Measurements from ENCODE around the gene ZFHX3. TPM values are rescaled to one million over a fixed set of nuclear protein-coding genes. Genes with fewer than 3 reads are reported as not detected.

The ZFHX3 gene
- total RNA-seq, 1 donor from 2014 or later, result 40.1 TPM

GRCh38 chr16:72977127-72977526, 70.8 kb downstream of the ZFHX3 start:
- TF ChIP-seq, protein P1, sequence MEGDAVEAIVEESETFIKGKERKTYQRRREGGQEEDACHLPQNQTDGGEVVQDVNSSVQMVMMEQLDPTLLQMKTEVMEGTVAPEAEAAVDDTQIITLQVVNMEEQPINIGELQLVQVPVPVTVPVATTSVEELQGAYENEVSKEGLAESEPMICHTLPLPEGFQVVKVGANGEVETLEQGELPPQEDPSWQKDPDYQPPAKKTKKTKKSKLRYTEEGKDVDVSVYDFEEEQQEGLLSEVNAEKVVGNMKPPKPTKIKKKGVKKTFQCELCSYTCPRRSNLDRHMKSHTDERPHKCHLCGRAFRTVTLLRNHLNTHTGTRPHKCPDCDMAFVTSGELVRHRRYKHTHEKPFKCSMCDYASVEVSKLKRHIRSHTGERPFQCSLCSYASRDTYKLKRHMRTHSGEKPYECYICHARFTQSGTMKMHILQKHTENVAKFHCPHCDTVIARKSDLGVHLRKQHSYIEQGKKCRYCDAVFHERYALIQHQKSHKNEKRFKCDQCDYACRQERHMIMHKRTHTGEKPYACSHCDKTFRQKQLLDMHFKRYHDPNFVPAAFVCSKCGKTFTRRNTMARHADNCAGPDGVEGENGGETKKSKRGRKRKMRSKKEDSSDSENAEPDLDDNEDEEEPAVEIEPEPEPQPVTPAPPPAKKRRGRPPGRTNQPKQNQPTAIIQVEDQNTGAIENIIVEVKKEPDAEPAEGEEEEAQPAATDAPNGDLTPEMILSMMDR (conservative IDR thresholded peaks at IDR 0.05), result no peak
- peaks cover 15% of the 10 kb centered on the region for H3K4me1 Mint-ChIP-seq
- no peak for DNase-seq (ENCODE audit: low read depth, low spot score)
- no peak overlapping the region for H3K4me3 Mint-ChIP-seq
- H3K9me3 Mint-ChIP-seq, result no peaks in the 10 kb centered on the region
- H3K27me3 Mint-ChIP-seq (ENCODE audit: low read depth), result no peaks in the 10 kb centered on the region
- peaks cover 4% of the 10 kb centered on the region for H3K36me3 Mint-ChIP-seq (ENCODE audit: low read depth)
- H3K27ac Mint-ChIP-seq (ENCODE audit: unreplicated experiment), result no peak overlapping the region

DNA sequence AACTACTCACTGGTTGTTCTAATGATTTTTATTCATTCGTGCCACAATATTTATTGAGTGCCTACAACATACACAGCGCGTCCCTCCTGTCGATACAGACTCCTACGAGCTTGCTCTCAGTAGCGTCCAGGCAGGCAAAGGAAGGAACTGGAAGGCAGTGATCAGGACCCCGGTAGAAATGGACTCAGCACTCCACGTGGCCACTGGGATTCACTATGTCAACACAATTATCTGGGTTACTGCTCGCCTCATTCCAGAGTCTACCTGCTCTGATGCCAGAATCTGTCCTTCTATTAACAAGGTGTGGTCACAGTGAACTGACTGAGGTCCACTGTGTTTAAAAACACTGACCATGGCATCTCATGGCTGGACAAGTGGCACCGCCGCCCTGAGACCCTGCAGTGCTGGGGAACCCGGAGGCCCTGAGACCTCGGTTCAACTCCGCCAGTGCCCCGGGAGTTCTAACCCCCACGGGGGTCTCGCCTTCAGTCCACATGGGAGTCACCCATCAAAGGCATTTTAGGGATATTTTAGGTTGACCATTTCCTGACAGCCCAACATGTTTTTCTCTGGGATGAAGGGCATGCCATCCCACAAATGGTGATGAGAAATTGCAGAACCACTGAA, 71.4 kb downstream of the ZFHX3 start:
- H3K36me3 Mint-ChIP-seq (ENCODE audit: low read depth), result peaks cover 4% of the 10 kb centered on the region
- no peaks in the 10 kb centered on the region for H3K9me3 Mint-ChIP-seq
- TF ChIP-seq, protein P1 (conservative IDR thresholded peaks at IDR 0.05), result no peak
- no peak overlapping the region for H3K4me3 Mint-ChIP-seq
- H3K4me1 Mint-ChIP-seq, result peaks cover 13% of the 10 kb centered on the region
- DNase-seq (ENCODE audit: low read depth, low spot score), result no peak
- H3K27me3 Mint-ChIP-seq (ENCODE audit: low read depth), result no peaks in the 10 kb centered on the region
- H3K27ac Mint-ChIP-seq (ENCODE audit: unreplicated experiment), result peak overlapping the region; percentile 45

DNA sequence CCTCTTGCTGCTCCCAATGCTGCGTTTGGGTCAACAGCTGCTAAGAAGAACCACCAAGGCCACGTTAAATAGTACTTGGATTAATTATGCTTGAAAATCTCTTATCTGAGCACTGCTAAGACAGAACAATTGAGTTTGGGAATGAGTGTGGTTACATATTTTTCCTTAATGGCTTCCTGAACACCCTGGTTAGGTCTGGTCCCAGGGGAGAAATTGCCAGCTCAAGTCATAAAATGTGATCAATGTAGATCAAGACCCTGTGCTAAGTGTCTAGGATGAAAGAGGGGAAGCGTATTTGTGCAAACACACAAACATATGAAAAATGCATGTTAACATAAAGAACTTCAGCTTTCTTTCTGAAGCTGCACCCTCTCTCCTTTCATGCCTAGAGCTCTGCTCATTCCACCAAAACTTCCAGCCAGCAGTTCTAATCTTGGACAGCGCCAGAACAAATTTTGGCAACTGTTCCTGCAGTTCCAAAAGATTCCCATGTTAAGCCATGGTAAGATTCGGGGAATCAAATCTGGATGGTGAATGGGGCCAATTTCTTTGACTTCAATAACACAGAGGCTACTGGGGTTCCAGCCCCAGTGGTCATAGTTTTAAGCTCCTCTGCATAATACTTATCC, 72.0 kb downstream of the ZFHX3 start:
- no peaks in the 10 kb centered on the region for H3K27me3 Mint-ChIP-seq (ENCODE audit: low read depth)
- TF ChIP-seq, protein P1 (conservative IDR thresholded peaks at IDR 0.05), result no peak
- no peaks in the 10 kb centered on the region for H3K9me3 Mint-ChIP-seq
- H3K27ac Mint-ChIP-seq (ENCODE audit: unreplicated experiment), result peak overlapping the region; percentile 45
- peaks cover 4% of the 10 kb centered on the region for H3K36me3 Mint-ChIP-seq (ENCODE audit: low read depth)
- H3K4me1 Mint-ChIP-seq, result peaks cover 13% of the 10 kb centered on the region
- H3K4me3 Mint-ChIP-seq, result no peak overlapping the region
- DNase-seq (ENCODE audit: low read depth, low spot score), result no peak

GRCh38 chr16:72974142-72974769, 73.7 kb downstream of the ZFHX3 start:
- H3K4me1 Mint-ChIP-seq, result peaks cover 26% of the 10 kb centered on the region
- peaks cover 4% of the 10 kb centered on the region for H3K36me3 Mint-ChIP-seq (ENCODE audit: low read depth)

GRCh38 chr16:72972878-72973571, 74.9 kb downstream of the ZFHX3 start:
- no peak for DNase-seq (ENCODE audit: low read depth, low spot score)
- TF ChIP-seq, protein P1 (conservative IDR thresholded peaks at IDR 0.05), result no peak
- H3K27ac Mint-ChIP-seq (ENCODE audit: unreplicated experiment), result no peak overlapping the region
- H3K4me1 Mint-ChIP-seq, result peaks cover 32% of the 10 kb centered on the region
- no peak overlapping the region for H3K4me3 Mint-ChIP-seq
- H3K36me3 Mint-ChIP-seq (ENCODE audit: low read depth), result peaks cover 4% of the 10 kb centered on the region
- no peaks in the 10 kb centered on the region for H3K27me3 Mint-ChIP-seq (ENCODE audit: low read depth)
- H3K9me3 Mint-ChIP-seq, result no peaks in the 10 kb centered on the region

More at GRCh38 chr16:72974142-72974769, 73.7 kb downstream of the ZFHX3 start:
- TF ChIP-seq, protein P1 (conservative IDR thresholded peaks at IDR 0.05), result no peak
- no peak for DNase-seq (ENCODE audit: low read depth, low spot score)
- H3K27ac Mint-ChIP-seq (ENCODE audit: unreplicated experiment), result no peak overlapping the region
- no peak overlapping the region for H3K4me3 Mint-ChIP-seq
- no peaks in the 10 kb centered on the region for H3K27me3 Mint-ChIP-seq (ENCODE audit: low read depth)
- H3K9me3 Mint-ChIP-seq, result no peaks in the 10 kb centered on the region
